T-helper 17 cell (primary cell): ENCODE results near the gene ACSF2. TPM values are rescaled to one million over a fixed set of nuclear protein-coding genes. Genes with fewer than 3 reads are reported as not detected.
A peak's percentile ranks its signal among the peaks of the same experiment; 100 is the strongest.
"Not testable (repeated sequence)": the region's sequence is repeated elsewhere in the genome, so short reads cannot be mapped to it uniquely, and the experiment has no call there.

Source experiments
- ATAC-seq: fragments of 150-1000 bp; cut with Tn5 transposase; 2 replicates; pipeline ENCODE4 v1.10.0; 2021; ENCODE audit warnings: mild to moderate bottlenecking, moderate library complexity
- DNase-seq, 3 donors: peaks; one replicate each; pipeline versions ENCODE4 v3.0.0 to v3.0.0-alpha.2; 2020 to 2021
- H3K9me3 ChIP-seq: one replicate; pipeline ENCODE4 v1.7.0; 2013; ENCODE audit warnings: low read length, mild to moderate bottlenecking; ENCODE audit not compliant: control insufficient read depth, poor library complexity, severe bottlenecking
- H3K27ac Mint-ChIP-seq: one replicate; pipeline ENCODE4 v1.8.0; 2022; ENCODE audit warnings: mild to moderate bottlenecking, moderate library complexity, mixed read lengths
- H3K27me3 Mint-ChIP-seq: one replicate; pipeline ENCODE4 v1.8.0; 2022; ENCODE audit warnings: mixed read lengths
- H3K36me3 Mint-ChIP-seq: one replicate; pipeline ENCODE4 v1.8.0; 2022; ENCODE audit warnings: low read depth, mixed read lengths
- H3K4me1 Mint-ChIP-seq: one replicate; pipeline ENCODE4 v1.8.0; 2022; ENCODE audit warnings: mild to moderate bottlenecking, mixed read lengths
- H3K4me3 Mint-ChIP-seq: one replicate; pipeline ENCODE4 v1.8.0; 2022; ENCODE audit warnings: mild to moderate bottlenecking, moderate library complexity, mixed read lengths
- total RNA-seq, 4 donors: library from RNA in 2 of 4; stranded (reverse) in 2 of 4; gene quantifications; one replicate each; pipeline ENCODE4 v1.2.3 and lab custom pipeline; 2022 to 2026

The ACSF2 gene
- total RNA-seq, 2 donors from 2014 or later: 16.4 to 21.8 TPM

- Mint-ChIP-seq H3K4me1 (peaks cover 14% of the 10 kb centered on the region), H3K36me3 (peaks cover 7% of the 10 kb centered on the region), H3K27ac (no peak overlapping the region), H3K27me3 (peaks cover 14% of the 10 kb centered on the region), H3K4me3 (peak overlapping the region; percentile 33)
- ATAC-seq: no peak
- no peak for DNase-seq
- no peaks in the 10 kb centered on the region for H3K9me3 ChIP-seq
Measured at GRCh38 chr17:50466371-50467113, 40.5 kb downstream of the ACSF2 start.

DNA sequence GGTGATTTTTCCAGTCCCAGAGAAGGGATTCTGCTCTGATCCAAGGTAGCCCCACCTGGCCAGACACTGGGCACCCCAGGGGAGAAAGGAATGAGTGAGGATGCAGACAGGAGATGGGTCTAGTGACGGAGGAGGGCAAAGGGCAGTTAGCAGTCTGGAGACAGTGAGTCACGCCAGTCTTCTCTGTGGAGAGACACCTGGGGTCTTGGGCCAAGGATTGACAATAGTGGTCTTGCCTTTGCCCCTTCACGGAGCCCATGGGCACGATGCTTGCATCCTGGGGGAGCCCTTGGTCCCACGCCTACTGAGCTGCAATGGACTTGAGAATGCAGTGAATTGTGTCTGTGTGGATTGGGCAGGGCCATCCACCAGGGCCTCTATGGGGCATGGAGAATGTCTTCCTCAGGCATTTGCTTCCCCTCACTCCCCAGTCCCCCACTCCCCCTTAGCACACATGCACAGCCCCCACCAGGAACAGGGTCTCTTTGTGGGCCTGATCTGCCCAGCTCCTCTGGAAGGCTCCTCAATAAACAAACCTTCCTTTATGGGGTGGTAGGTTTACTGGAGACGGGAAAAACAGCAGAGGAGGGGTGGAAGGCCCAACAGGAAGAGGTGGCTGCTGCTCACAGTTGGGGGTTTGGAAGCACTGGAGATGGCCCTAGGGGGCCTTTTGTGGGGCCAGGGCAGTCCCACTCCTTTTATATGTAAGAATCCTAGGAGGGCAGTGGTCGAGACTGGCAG, 41.3 kb downstream of the ACSF2 start:
- Mint-ChIP-seq H3K27ac (no peak overlapping the region), H3K4me1 (peaks cover 14% of the 10 kb centered on the region), H3K36me3 (peaks cover 5% of the 10 kb centered on the region), H3K27me3 (peaks cover 14% of the 10 kb centered on the region), H3K4me3 (peak overlapping the region; percentile 50)
- no peak for DNase-seq
- ATAC-seq: no peak
- no peaks in the 10 kb centered on the region for H3K9me3 ChIP-seq

GRCh38 chr17:50467855-50468303, 41.9 kb downstream of the ACSF2 start:
- ATAC-seq: no peak
- peaks cover 14% of the 10 kb centered on the region for H3K4me1 Mint-ChIP-seq
- no peaks in the 10 kb centered on the region for H3K9me3 ChIP-seq
- H3K27me3 Mint-ChIP-seq: peaks cover 14% of the 10 kb centered on the region
- peaks cover 5% of the 10 kb centered on the region for H3K36me3 Mint-ChIP-seq
- peak overlapping the region; percentile 41 for H3K27ac Mint-ChIP-seq
- no peak for DNase-seq
- peak overlapping the region; percentile 72 for H3K4me3 Mint-ChIP-seq

DNA sequence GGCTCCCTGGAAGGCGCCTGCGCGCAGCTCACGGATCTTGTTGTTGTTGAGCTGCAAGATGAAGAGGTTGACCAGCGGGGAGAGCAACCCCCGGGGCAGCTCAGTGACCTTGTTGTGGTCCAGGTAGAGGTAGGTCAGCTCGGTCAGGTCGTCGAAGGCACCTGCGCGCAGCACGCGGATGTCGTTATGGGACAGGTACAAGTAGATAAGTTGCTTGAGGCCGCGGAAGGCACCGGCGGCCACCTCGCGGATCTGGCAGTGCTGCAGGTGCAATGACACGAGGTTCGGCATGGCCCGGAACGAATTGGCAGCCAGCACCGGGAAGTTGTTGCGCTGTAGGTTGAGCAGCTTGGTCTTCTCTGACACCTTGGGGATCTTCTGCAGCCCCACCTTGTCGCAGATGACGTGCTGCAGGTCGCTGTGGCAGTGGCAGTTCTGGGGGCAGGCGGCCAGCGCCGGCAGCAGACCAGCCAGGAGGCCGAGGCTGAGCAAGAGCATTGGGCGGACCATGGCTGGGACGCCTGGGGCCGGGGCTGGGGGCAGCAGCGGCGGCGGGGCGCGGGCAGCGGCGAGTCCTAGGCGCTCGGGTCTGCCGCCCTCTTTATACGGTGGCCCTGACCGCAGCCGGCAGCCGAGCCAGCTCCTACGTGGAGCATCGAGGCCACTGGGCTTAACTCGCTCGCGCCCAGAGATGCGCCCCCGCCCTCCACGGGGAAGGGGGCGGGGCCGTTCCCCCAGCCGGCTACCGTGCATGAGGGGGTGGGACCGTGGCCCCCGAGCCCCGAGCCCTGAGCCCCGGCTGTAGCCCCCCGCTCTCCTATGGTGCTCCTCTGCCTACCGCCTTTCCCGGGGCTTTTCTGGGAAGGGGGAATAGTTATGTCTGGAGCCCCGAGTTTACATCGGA, 42.5 kb downstream of the ACSF2 start, which contains the start of gene CHAD:
TSS of gene CHAD (minus strand) at position 577 of the 904 bp plus-strand sequence. CDS start at position 510, 67 bp downstream.
- H3K36me3 Mint-ChIP-seq: peaks cover 7% of the 10 kb centered on the region
- ATAC-seq (peak; percentile 54), DNase-seq (no peak)
- peaks cover 14% of the 10 kb centered on the region for H3K27me3 Mint-ChIP-seq
- peak within 1 kb of the TSS; percentile 72 for H3K4me3 Mint-ChIP-seq
- H3K9me3 ChIP-seq: no peaks in the 10 kb centered on the region
- peak within 1 kb of the TSS; percentile 41 for H3K27ac Mint-ChIP-seq
- H3K4me1 Mint-ChIP-seq: peaks cover 14% of the 10 kb centered on the region

DNA sequence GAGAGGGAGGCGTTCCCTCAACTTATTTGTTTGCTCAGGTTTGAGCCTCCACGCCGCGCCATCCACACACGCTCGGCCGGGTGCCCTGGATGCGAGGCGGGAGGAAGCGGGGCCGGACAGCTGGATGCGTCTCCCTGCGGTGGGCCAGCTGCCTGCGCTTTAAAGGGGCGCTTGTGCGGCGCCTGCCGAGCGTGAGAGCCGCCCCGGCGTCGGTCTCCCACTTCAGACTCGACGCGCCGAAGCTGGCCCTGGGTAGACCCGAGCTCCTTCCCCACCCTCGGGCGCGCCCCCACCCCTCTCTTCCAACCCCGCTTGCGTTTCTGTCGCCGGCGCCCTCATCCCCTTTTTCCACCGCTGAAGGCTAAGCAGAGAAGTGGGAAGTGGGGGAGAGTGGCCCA, 43.2 kb downstream of the ACSF2 start:
- no peak overlapping the region for H3K27ac Mint-ChIP-seq
- H3K4me1 Mint-ChIP-seq: peaks cover 14% of the 10 kb centered on the region
- peaks cover 14% of the 10 kb centered on the region for H3K27me3 Mint-ChIP-seq
- H3K9me3 ChIP-seq: no peaks in the 10 kb centered on the region
- peak overlapping the region; percentile 71 for H3K4me3 Mint-ChIP-seq
- no peak for ATAC-seq
- DNase-seq: no peak
- peaks cover 7% of the 10 kb centered on the region for H3K36me3 Mint-ChIP-seq

DNA sequence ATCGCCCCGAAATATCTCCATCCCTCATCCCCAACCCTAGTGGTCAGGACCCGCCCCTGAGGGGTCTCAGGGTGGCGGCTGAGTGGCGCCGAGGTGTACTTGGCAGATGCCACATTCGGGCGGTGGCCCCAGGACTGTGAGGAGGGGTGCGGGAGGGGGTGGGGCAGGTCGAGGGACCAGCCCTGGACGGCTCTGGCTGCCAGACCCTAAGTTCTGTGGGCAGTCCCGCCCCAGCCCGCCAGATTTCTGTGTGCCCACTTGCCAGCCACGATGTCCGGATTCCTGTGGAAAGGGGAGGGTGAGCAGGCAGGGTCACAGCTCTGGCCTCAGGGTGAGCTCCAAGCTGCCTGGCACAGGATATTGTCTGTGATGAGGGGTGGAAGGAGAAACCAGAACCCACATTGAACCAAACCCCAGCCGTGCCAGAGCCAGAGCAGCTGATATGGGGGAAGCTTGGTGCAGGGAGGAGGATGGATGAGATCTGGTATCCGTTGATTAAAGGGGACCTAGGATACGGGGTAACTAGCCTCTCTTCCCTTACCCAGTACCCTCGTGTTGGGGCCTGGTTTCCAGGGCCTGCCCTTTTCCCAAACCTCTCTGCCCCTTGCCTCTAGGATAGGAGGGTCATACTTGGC, 43.8 kb downstream of the ACSF2 start:
- Mint-ChIP-seq H3K4me3 (peak overlapping the region; percentile 71), H3K4me1 (peaks cover 14% of the 10 kb centered on the region), H3K36me3 (peaks cover 7% of the 10 kb centered on the region), H3K27ac (no peak overlapping the region), H3K27me3 (peaks cover 14% of the 10 kb centered on the region)
- no peak for DNase-seq
- ATAC-seq: no peak
- H3K9me3 ChIP-seq: no peaks in the 10 kb centered on the region

DNA sequence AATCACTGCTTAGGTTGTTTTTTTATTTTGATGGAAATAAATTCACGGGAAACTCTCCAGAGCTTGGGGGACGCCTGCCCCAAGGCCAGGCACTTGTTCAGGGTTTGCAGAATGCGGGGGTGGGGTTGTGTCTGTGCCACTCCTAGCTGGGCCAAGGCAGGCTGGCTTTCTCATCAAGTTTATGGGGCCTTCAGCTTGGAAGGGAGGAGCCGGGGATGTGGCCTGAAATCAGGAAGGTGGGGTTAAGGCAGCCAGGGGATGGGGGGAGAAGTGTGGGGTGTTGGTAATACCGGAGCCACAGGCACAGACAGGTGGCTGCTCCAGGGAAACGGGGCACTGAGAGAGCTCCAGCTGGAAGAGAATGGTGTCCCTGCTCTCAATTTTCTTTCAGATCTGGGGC, 44.4 kb downstream of the ACSF2 start:
- DNase-seq (no peak), ATAC-seq (no peak)
- H3K4me1 Mint-ChIP-seq: peaks cover 13% of the 10 kb centered on the region
- peaks cover 7% of the 10 kb centered on the region for H3K36me3 Mint-ChIP-seq
- no peaks in the 10 kb centered on the region for H3K9me3 ChIP-seq
- H3K27ac Mint-ChIP-seq: no peak overlapping the region
- peaks cover 14% of the 10 kb centered on the region for H3K27me3 Mint-ChIP-seq
- no peak overlapping the region for H3K4me3 Mint-ChIP-seq

- no peaks in the 10 kb centered on the region for H3K9me3 ChIP-seq
- Mint-ChIP-seq H3K36me3 (peaks cover 7% of the 10 kb centered on the region), H3K27me3 (peaks cover 14% of the 10 kb centered on the region), H3K4me3 (no peak overlapping the region), H3K27ac (peak overlapping the region; percentile 41), H3K4me1 (peaks cover 10% of the 10 kb centered on the region)
- ATAC-seq: no peak
- no peak for DNase-seq
Measured at GRCh38 chr17:50471009-50471905, 45.2 kb downstream of the ACSF2 start.

DNA sequence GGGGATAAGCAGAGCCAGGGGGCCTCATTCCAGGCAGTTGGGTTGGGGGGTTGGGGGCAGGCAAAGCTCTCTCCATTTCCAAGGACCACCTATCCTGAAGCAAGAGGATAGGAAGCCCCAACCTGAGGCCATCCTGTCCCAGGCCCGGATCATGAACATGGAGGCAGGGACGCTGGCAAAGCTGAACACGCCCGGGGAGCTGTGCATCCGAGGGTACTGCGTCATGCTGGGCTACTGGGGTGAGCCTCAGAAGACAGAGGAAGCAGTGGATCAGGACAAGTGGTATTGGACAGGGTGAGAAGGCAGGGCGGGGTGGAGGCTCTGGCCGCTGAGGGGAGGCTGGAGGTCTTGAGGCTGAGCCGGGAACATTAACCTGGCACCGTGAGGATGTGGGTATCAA, 46.3 kb downstream of the ACSF2 start:
- no peak for ATAC-seq
- peaks cover 7% of the 10 kb centered on the region for H3K36me3 Mint-ChIP-seq
- H3K9me3 ChIP-seq: no peaks in the 10 kb centered on the region
- DNase-seq: no peak
- H3K27me3 Mint-ChIP-seq: peaks cover 13% of the 10 kb centered on the region
- H3K4me1 Mint-ChIP-seq: peaks cover 7% of the 10 kb centered on the region
- no peak overlapping the region for H3K4me3 Mint-ChIP-seq
- peak overlapping the region; percentile 41 for H3K27ac Mint-ChIP-seq

- H3K27ac Mint-ChIP-seq: peak overlapping the region; percentile 41
- not testable (repeated sequence) for H3K27me3 Mint-ChIP-seq, H3K4me3 Mint-ChIP-seq, H3K9me3 ChIP-seq, ATAC-seq, DNase-seq, H3K36me3 Mint-ChIP-seq, H3K4me1 Mint-ChIP-seq
Measured at GRCh38 chr17:50472761-50473161, 46.7 kb downstream of the ACSF2 start.

GRCh38 chr17:50473901-50474300, 47.9 kb downstream of the ACSF2 start:
- no peak overlapping the region for H3K4me3 Mint-ChIP-seq
- H3K27me3 Mint-ChIP-seq: no peaks in the 10 kb centered on the region
- no peaks in the 10 kb centered on the region for H3K9me3 ChIP-seq
- DNase-seq (no peak), ATAC-seq (no peak)
- H3K4me1 Mint-ChIP-seq: peaks cover 8% of the 10 kb centered on the region
- H3K36me3 Mint-ChIP-seq: peaks cover 3% of the 10 kb centered on the region
- H3K27ac Mint-ChIP-seq: peak overlapping the region; percentile 19

GRCh38 chr17:50474523-50474922, 48.5 kb downstream of the ACSF2 start:
- no peaks in the 10 kb centered on the region for H3K9me3 ChIP-seq
- DNase-seq (no peak), ATAC-seq (no peak)
- Mint-ChIP-seq H3K4me1 (peaks cover 10% of the 10 kb centered on the region), H3K4me3 (no peak overlapping the region), H3K36me3 (peaks cover 3% of the 10 kb centered on the region), H3K27ac (no peak overlapping the region), H3K27me3 (no peaks in the 10 kb centered on the region)
